Measurements from ENCODE around the gene TIE1.

TIE1 gene

GRCh38 chr1:43305461-43305860, 4.7 kb downstream of the TIE1 start:
- no peak for DNase-seq (ENCODE audit: low read depth in 2 of 2)
- TF ChIP-seq CTCF (IDR thresholded peaks at IDR 0.05; ENCODE audit: low read depth, low read length): no peak
- H3K4me3 ChIP-seq (replicated peaks in 1 of 2; ENCODE audit: low read depth in 2 of 2, low read length in 2 of 2): no peak overlapping the region

- DNase-seq (ENCODE audit: low read depth in 2 of 2): no peak
- no peak for TF ChIP-seq CTCF (IDR thresholded peaks at IDR 0.05; ENCODE audit: low read depth, low read length)
- H3K4me3 ChIP-seq (replicated peaks in 1 of 2; ENCODE audit: low read depth in 2 of 2, low read length in 2 of 2): no peak overlapping the region
Measured at GRCh38 chr1:43305926-43306687, 5.3 kb downstream of the TIE1 start.

- H3K4me3 ChIP-seq (replicated peaks in 1 of 2; ENCODE audit: low read depth in 2 of 2, low read length in 2 of 2): no peak overlapping the region
- no peak for DNase-seq (ENCODE audit: low read depth in 2 of 2)
- no peak for TF ChIP-seq CTCF (IDR thresholded peaks at IDR 0.05; ENCODE audit: low read depth, low read length)
Measured at GRCh38 chr1:43306688-43307457, 6.1 kb downstream of the TIE1 start.

- no peak for DNase-seq (ENCODE audit: low read depth in 2 of 2)
- no peak for TF ChIP-seq CTCF (IDR thresholded peaks at IDR 0.05; ENCODE audit: low read depth, low read length)
- H3K4me3 ChIP-seq (replicated peaks in 1 of 2; ENCODE audit: low read depth in 2 of 2, low read length in 2 of 2): no peak overlapping the region
Measured at GRCh38 chr1:43307458-43308158, 6.8 kb downstream of the TIE1 start.

GRCh38 chr1:43308635-43309404, 8.0 kb downstream of the TIE1 start:
- DNase-seq (ENCODE audit: low read depth in 2 of 2): no peak
- no peak for TF ChIP-seq CTCF (IDR thresholded peaks at IDR 0.05; ENCODE audit: low read depth, low read length)
- H3K4me3 ChIP-seq (replicated peaks in 1 of 2; ENCODE audit: low read depth in 2 of 2, low read length in 2 of 2): no peak overlapping the region

- no peak overlapping the region for H3K4me3 ChIP-seq (replicated peaks in 1 of 2; ENCODE audit: low read depth in 2 of 2, low read length in 2 of 2)
- no peak for TF ChIP-seq CTCF (IDR thresholded peaks at IDR 0.05; ENCODE audit: low read depth, low read length)
- no peak for DNase-seq (ENCODE audit: low read depth in 2 of 2)
Measured at GRCh38 chr1:43309405-43310025, 8.7 kb downstream of the TIE1 start.

Measured in cardiac fibroblast (primary cell).